Mesendoderm (in vitro differentiated cells): Measurements from ENCODE around the gene BPIFB1.

Experiments
- DNase-seq: peaks from one replicate; pipeline ENCODE4 v3.0.0; 2013
- H2AK5ac ChIP-seq: 2 replicates; pipeline ENCODE4 v1.6.1; 2013; ENCODE audit warnings: low read length, inconsistent platforms
- H2BK120ac ChIP-seq: 2 replicates; pipeline ENCODE4 v1.6.1; 2013; ENCODE audit warnings: low read depth, mild to moderate bottlenecking, low read length, moderate library complexity, mixed read lengths
- H2BK15ac ChIP-seq: replicated peaks from 2 replicates; pipeline ENCODE4 v1.6.1; 2013; ENCODE audit warnings: low read depth, mild to moderate bottlenecking, moderate library complexity
- H2BK5ac ChIP-seq: 2 replicates; pipeline ENCODE4 v1.6.1; 2013; ENCODE audit warnings: low read length, inconsistent platforms
- H3K18ac ChIP-seq: 2 replicates; pipeline ENCODE4 v1.6.1; 2013; ENCODE audit warnings: mild to moderate bottlenecking, low read length, mixed read lengths
- H3K23ac ChIP-seq: one replicate; pipeline ENCODE4 v1.6.1; 2013; ENCODE audit warnings: low read length
- H3K27ac ChIP-seq: 2 replicates; pipeline ENCODE4 v1.5.1; 2013; ENCODE audit warnings: low read depth, mild to moderate bottlenecking, inconsistent platforms, low read length, moderate library complexity
- H3K27me3 ChIP-seq: 2 replicates; pipeline ENCODE4 v1.6.1; 2013; ENCODE audit warnings: low read length, control low read depth, mild to moderate bottlenecking, inconsistent platforms; ENCODE audit not compliant: insufficient read depth, poor library complexity
- H3K36me3 ChIP-seq: 2 replicates; pipeline ENCODE4 v1.6.1; 2013; ENCODE audit warnings: low read length, inconsistent platforms; ENCODE audit not compliant: control insufficient read depth, insufficient read depth
- H3K4ac ChIP-seq: one replicate; pipeline ENCODE4 v1.6.1; 2013; ENCODE audit warnings: low read depth, mild to moderate bottlenecking, low read length, moderate library complexity
- H3K4me1 ChIP-seq: 2 replicates; pipeline ENCODE4 v1.6.1; 2013; ENCODE audit warnings: low read depth, low read length, inconsistent platforms; ENCODE audit not compliant: control insufficient read depth
- H3K4me2 ChIP-seq: 2 replicates; pipeline ENCODE4 v1.6.1; 2013; ENCODE audit warnings: low read length
- H3K4me3 ChIP-seq: 2 replicates; pipeline ENCODE4 v1.5.1; 2013; ENCODE audit warnings: mild to moderate bottlenecking, low read length
- H3K56ac ChIP-seq: one replicate; pipeline ENCODE4 v1.6.1; 2013; ENCODE audit warnings: low read length
- H3K79me1 ChIP-seq: 2 replicates; pipeline ENCODE4 v1.6.1; 2013; ENCODE audit warnings: low read length, inconsistent platforms
- H3K79me2 ChIP-seq: 2 replicates; pipeline ENCODE4 v1.6.1; 2013; ENCODE audit warnings: mild to moderate bottlenecking, low read length; ENCODE audit not compliant: control insufficient read depth, insufficient read depth
- H3K9ac ChIP-seq: 2 replicates; pipeline ENCODE4 v1.6.1; 2013; ENCODE audit warnings: low read length, inconsistent platforms
- H4K5ac ChIP-seq: one replicate; pipeline ENCODE4 v1.6.1; 2013; ENCODE audit warnings: low read length
- H4K8ac ChIP-seq: one replicate; pipeline ENCODE4 v1.6.1; 2013; ENCODE audit warnings: low read depth, mild to moderate bottlenecking, control low read depth, low read length, moderate library complexity
- WGBS: extraction: QIAGEN DNeasy Blood & Tissue Kit; methylation state at CpG from one replicate; pipeline ENCODE4 v1.1.7; 2013; ENCODE audit warnings: low lambda C conversion rate, missing lambda C conversion rate; ENCODE audit not compliant: insufficient coverage; ENCODE audit errors: extremely low coverage; 5-methylcytosine and 5-hydroxymethylcytosine counted together

Gene BPIFB1

GRCh38 chr20:33301192-33301930, 18.3 kb downstream of the BPIFB1 start:
- Histone ChIP-seq H3K4me2 (no peak overlapping the region), H3K23ac (no peak overlapping the region), H4K8ac (no peak overlapping the region), H3K79me2 (no peaks in the 10 kb centered on the region), H4K5ac (no peak overlapping the region), H2BK5ac (no peak overlapping the region), H3K27me3 (no peaks in the 10 kb centered on the region), H2BK15ac (no peak overlapping the region), H3K79me1 (no peaks in the 10 kb centered on the region), H3K36me3 (no peaks in the 10 kb centered on the region), H3K9ac (no peak overlapping the region), H3K56ac (no peak overlapping the region), H2BK120ac (no peak overlapping the region), H3K18ac (no peak overlapping the region), H2AK5ac (no peak overlapping the region), H3K4ac (no peak overlapping the region), H3K4me1 (no peaks in the 10 kb centered on the region), H3K27ac (no peak overlapping the region), H3K4me3 (no peak overlapping the region)
- peak; percentile 46 for DNase-seq
- WGBS: no CpG with 5 or more reads among the region's 11 CpGs

- no peak overlapping the region for H2BK5ac ChIP-seq
- no peak overlapping the region for H3K4ac ChIP-seq
- DNase-seq: no peak
- no peaks in the 10 kb centered on the region for H3K27me3 ChIP-seq
- no peak overlapping the region for H3K23ac ChIP-seq
- no peak overlapping the region for H4K5ac ChIP-seq
- H3K56ac ChIP-seq: no peak overlapping the region
- no peaks in the 10 kb centered on the region for H3K79me1 ChIP-seq
- H3K4me2 ChIP-seq: no peak overlapping the region
- no peak overlapping the region for H3K18ac ChIP-seq
- no peak overlapping the region for H3K4me3 ChIP-seq
- H3K79me2 ChIP-seq: no peaks in the 10 kb centered on the region
- no peak overlapping the region for H3K27ac ChIP-seq
- no peak overlapping the region for H2BK15ac ChIP-seq
- H2AK5ac ChIP-seq: no peak overlapping the region
- H3K4me1 ChIP-seq: no peaks in the 10 kb centered on the region
- H2BK120ac ChIP-seq: no peak overlapping the region
- H4K8ac ChIP-seq: no peak overlapping the region
- H3K9ac ChIP-seq: no peak overlapping the region
- no peaks in the 10 kb centered on the region for H3K36me3 ChIP-seq
- no CpG with 5 or more reads among the region's 6 CpGs for WGBS
Observed at GRCh38 chr20:33303595-33303994, 20.6 kb downstream of the BPIFB1 start.

DNA sequence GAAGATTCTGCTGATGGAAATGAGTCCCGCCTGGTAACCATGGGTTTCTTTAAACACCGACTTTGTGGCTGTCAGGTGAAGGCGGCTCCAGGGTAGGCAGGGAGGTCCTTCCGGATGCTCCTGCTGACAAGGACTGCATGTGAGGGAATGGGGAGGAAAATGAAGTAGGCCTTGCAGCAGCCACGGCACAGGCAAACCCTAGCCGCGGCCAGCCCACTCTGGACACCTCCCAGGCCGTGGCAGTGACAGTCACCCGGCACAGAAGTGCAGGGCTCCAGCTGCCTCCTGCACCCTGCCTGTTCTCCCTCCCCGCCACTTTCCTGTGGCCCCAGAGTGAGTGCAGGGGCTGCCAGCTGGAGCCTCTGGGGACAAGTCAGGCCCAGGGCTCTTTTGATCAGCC, 21.0 kb downstream of the BPIFB1 start:
- Histone ChIP-seq H3K27ac (no peak overlapping the region), H2BK5ac (no peak overlapping the region), H3K23ac (no peak overlapping the region), H3K56ac (no peak overlapping the region), H3K4me2 (no peak overlapping the region), H3K36me3 (no peaks in the 10 kb centered on the region), H3K9ac (no peak overlapping the region), H2AK5ac (no peak overlapping the region), H4K5ac (no peak overlapping the region), H3K18ac (no peak overlapping the region), H3K4me1 (no peaks in the 10 kb centered on the region), H3K4me3 (no peak overlapping the region), H3K79me2 (no peaks in the 10 kb centered on the region), H3K79me1 (no peaks in the 10 kb centered on the region), H4K8ac (no peak overlapping the region), H3K27me3 (no peaks in the 10 kb centered on the region), H3K4ac (no peak overlapping the region), H2BK15ac (no peak overlapping the region), H2BK120ac (no peak overlapping the region)
- no peak for DNase-seq
- no CpG with 5 or more reads among the region's 10 CpGs for WGBS

GRCh38 chr20:33305589-33306057, 22.6 kb downstream of the BPIFB1 start:
- DNase-seq: no peak
- Histone ChIP-seq H3K18ac (no peak overlapping the region), H3K9ac (no peak overlapping the region), H2BK15ac (no peak overlapping the region), H3K79me1 (no peaks in the 10 kb centered on the region), H2BK5ac (no peak overlapping the region), H4K5ac (no peak overlapping the region), H3K27ac (no peak overlapping the region), H3K23ac (no peak overlapping the region), H3K4me1 (no peaks in the 10 kb centered on the region), H2AK5ac (no peak overlapping the region), H2BK120ac (no peak overlapping the region), H3K36me3 (no peaks in the 10 kb centered on the region), H3K27me3 (no peaks in the 10 kb centered on the region), H3K56ac (no peak overlapping the region), H3K4me2 (no peak overlapping the region), H3K4me3 (no peak overlapping the region), H4K8ac (no peak overlapping the region), H3K4ac (no peak overlapping the region), H3K79me2 (no peaks in the 10 kb centered on the region)
- no CpG with 5 or more reads among the region's 5 CpGs for WGBS

- no peaks in the 10 kb centered on the region for H3K27me3 ChIP-seq
- H2BK15ac ChIP-seq: no peak overlapping the region
- H3K79me2 ChIP-seq: no peaks in the 10 kb centered on the region
- H2BK5ac ChIP-seq: no peak overlapping the region
- no peak overlapping the region for H3K56ac ChIP-seq
- no peak overlapping the region for H2BK120ac ChIP-seq
- no peaks in the 10 kb centered on the region for H3K36me3 ChIP-seq
- DNase-seq: no peak
- no peaks in the 10 kb centered on the region for H3K79me1 ChIP-seq
- no CpG with 5 or more reads among the region's 3 CpGs for WGBS
- no peak overlapping the region for H3K4me2 ChIP-seq
- no peak overlapping the region for H3K4ac ChIP-seq
- H4K5ac ChIP-seq: no peak overlapping the region
- H3K4me1 ChIP-seq: no peaks in the 10 kb centered on the region
- H3K9ac ChIP-seq: no peak overlapping the region
- H2AK5ac ChIP-seq: no peak overlapping the region
- no peak overlapping the region for H3K4me3 ChIP-seq
- H4K8ac ChIP-seq: no peak overlapping the region
- H3K23ac ChIP-seq: no peak overlapping the region
- no peak overlapping the region for H3K27ac ChIP-seq
- H3K18ac ChIP-seq: no peak overlapping the region
Observed at GRCh38 chr20:33306228-33306627, 23.2 kb downstream of the BPIFB1 start.

- no CpG with 5 or more reads among the region's 2 CpGs for WGBS
- H3K23ac ChIP-seq: no peak overlapping the region
- no peak overlapping the region for H3K9ac ChIP-seq
- H3K56ac ChIP-seq: no peak overlapping the region
- H3K27ac ChIP-seq: no peak overlapping the region
- H4K8ac ChIP-seq: no peak overlapping the region
- no peak overlapping the region for H3K4ac ChIP-seq
- no peaks in the 10 kb centered on the region for H3K79me1 ChIP-seq
- H4K5ac ChIP-seq: no peak overlapping the region
- no peak overlapping the region for H2AK5ac ChIP-seq
- H3K27me3 ChIP-seq: no peaks in the 10 kb centered on the region
- no peaks in the 10 kb centered on the region for H3K4me1 ChIP-seq
- no peak overlapping the region for H2BK5ac ChIP-seq
- DNase-seq: no peak
- no peaks in the 10 kb centered on the region for H3K79me2 ChIP-seq
- no peaks in the 10 kb centered on the region for H3K36me3 ChIP-seq
- no peak overlapping the region for H2BK120ac ChIP-seq
- H3K18ac ChIP-seq: no peak overlapping the region
- no peak overlapping the region for H2BK15ac ChIP-seq
- H3K4me3 ChIP-seq: no peak overlapping the region
- no peak overlapping the region for H3K4me2 ChIP-seq
Observed at GRCh38 chr20:33306807-33307206, 23.8 kb downstream of the BPIFB1 start.
